KMS-11 (cell line): ENCODE results near the gene GATA2.

Source experiments
- H2AFZ ChIP-seq: fragments of 200-600 bp; sonication (generic); 2 replicates; pipeline ENCODE4 v1.6.1; 2016; ENCODE audit warnings: antibody characterized with exemption, mixed run types, low read depth
- H3K27ac ChIP-seq: fragments of 200-600 bp; sonication (generic); 2 replicates; pipeline ENCODE4 v1.6.1; 2016; ENCODE audit warnings: mild to moderate bottlenecking, mixed run types
- H3K27me3 ChIP-seq: fragments of 200-600 bp; sonication (generic); 2 replicates; pipeline ENCODE4 v1.6.1; 2017; ENCODE audit warnings: mild to moderate bottlenecking, low read depth, mixed run types, moderate library complexity; ENCODE audit not compliant: insufficient read depth
- H3K36me3 ChIP-seq: fragments of 200-600 bp; sonication (generic); 2 replicates; pipeline ENCODE4 v1.6.1; 2017; ENCODE audit warnings: mild to moderate bottlenecking, mixed run types; ENCODE audit not compliant: insufficient read depth
- H3K4me1 ChIP-seq: fragments of 200-600 bp; sonication (generic); 2 replicates; pipeline ENCODE4 v1.6.1; 2016; ENCODE audit warnings: mild to moderate bottlenecking, low read depth, mixed run types; ENCODE audit not compliant: poor library complexity, severe bottlenecking
- H3K4me2 ChIP-seq: fragments of 200-600 bp; sonication (generic); 2 replicates; pipeline ENCODE4 v1.7.0; 2016; ENCODE audit warnings: mild to moderate bottlenecking, mixed run types
- H3K4me3 ChIP-seq: fragments of 200-600 bp; sonication (generic); IDR thresholded peaks from 2 replicates; pipeline ENCODE4 v1.6.1; 2017; ENCODE audit warnings: low read depth, low read length, mixed read lengths; ENCODE audit not compliant: insufficient read depth
- H3K79me2 ChIP-seq: fragments of 200-600 bp; sonication (generic); 2 replicates; pipeline ENCODE4 v1.6.1; 2016; ENCODE audit warnings: low read depth, mixed run types; ENCODE audit not compliant: insufficient read depth
- H3K9ac ChIP-seq: fragments of 200-600 bp; sonication (generic); 2 replicates; pipeline ENCODE4 v1.6.1; 2016; ENCODE audit warnings: mild to moderate bottlenecking, mixed run types
- H4K20me1 ChIP-seq: fragments of 200-600 bp; sonication (generic); 2 replicates; pipeline ENCODE4 v1.6.1; 2016; ENCODE audit warnings: mild to moderate bottlenecking, mixed run types; ENCODE audit not compliant: insufficient read depth
- TF ChIP-seq, protein P1 (sequence below): fragments of 200-600 bp; sonication (generic); conservative IDR thresholded peaks from 2 replicates; pipeline ENCODE4 v1.6.1; 2017; ENCODE audit warnings: low read depth, mild to moderate bottlenecking, antibody characterized with exemption, low read length, moderate library complexity, mixed read lengths

The GATA2 gene

DNA sequence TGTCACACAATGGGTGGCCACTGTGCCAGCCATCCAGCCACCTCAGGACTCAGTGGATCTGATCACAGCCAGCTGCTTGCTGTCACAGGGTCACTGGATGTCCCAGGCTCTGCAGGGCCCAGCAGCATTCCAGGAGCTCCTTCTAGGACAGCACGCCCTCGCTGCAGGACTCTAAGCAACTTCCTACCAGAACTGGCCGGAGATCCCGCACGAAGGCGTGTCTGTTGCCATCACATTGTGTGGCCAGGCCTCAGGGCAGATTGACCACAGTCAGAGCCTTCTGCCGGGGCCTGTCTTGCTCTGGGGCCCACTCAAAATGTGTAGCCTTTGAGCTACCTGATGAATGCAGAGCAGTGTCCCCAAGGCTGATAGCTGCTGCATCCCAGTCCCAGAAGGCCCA, 50.9 kb downstream of the GATA2 start:
- H2AFZ ChIP-seq = no peak overlapping the region
- H3K27ac ChIP-seq = no peak overlapping the region
- no peaks in the 10 kb centered on the region for H4K20me1 ChIP-seq
- no peak overlapping the region for H3K9ac ChIP-seq
- H3K79me2 ChIP-seq = no peaks in the 10 kb centered on the region
- TF ChIP-seq, protein P1, sequence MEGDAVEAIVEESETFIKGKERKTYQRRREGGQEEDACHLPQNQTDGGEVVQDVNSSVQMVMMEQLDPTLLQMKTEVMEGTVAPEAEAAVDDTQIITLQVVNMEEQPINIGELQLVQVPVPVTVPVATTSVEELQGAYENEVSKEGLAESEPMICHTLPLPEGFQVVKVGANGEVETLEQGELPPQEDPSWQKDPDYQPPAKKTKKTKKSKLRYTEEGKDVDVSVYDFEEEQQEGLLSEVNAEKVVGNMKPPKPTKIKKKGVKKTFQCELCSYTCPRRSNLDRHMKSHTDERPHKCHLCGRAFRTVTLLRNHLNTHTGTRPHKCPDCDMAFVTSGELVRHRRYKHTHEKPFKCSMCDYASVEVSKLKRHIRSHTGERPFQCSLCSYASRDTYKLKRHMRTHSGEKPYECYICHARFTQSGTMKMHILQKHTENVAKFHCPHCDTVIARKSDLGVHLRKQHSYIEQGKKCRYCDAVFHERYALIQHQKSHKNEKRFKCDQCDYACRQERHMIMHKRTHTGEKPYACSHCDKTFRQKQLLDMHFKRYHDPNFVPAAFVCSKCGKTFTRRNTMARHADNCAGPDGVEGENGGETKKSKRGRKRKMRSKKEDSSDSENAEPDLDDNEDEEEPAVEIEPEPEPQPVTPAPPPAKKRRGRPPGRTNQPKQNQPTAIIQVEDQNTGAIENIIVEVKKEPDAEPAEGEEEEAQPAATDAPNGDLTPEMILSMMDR = no peak
- H3K4me3 ChIP-seq = no peak overlapping the region
- peaks cover 23% of the 10 kb centered on the region for H3K27me3 ChIP-seq
- no peak overlapping the region for H3K4me2 ChIP-seq
- H3K36me3 ChIP-seq = no peaks in the 10 kb centered on the region
- peaks cover under 1% of the 10 kb centered on the region for H3K4me1 ChIP-seq

DNA sequence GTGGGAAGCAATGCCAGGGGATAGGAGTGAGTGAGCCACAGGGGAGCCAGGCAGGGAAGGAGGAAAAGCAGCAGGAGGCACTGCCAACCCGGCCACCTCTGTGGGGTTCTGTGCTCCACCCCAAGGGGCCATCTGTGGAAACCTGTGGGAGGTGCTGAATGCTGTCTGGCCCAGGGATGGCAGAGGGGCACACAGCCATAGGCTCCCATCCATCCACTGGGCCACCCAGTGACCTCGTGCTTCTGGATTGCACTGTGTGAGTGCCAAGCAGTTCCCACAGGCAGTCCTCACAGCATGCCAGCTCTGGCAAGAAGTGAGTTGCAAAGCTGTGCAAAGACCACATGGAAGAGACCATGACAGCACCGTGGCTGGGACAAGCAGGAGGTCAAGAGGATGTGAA, 53.8 kb downstream of the GATA2 start:
- TF ChIP-seq, protein P1 = no peak
- H3K27ac ChIP-seq = no peak overlapping the region
- no peaks in the 10 kb centered on the region for H4K20me1 ChIP-seq
- no peaks in the 10 kb centered on the region for H3K4me1 ChIP-seq
- H3K4me2 ChIP-seq = no peak overlapping the region
- peaks cover 27% of the 10 kb centered on the region for H3K27me3 ChIP-seq
- H2AFZ ChIP-seq = no peak overlapping the region
- no peak overlapping the region for H3K9ac ChIP-seq
- H3K36me3 ChIP-seq = no peaks in the 10 kb centered on the region
- H3K4me3 ChIP-seq = no peak overlapping the region
- H3K79me2 ChIP-seq = no peaks in the 10 kb centered on the region

DNA sequence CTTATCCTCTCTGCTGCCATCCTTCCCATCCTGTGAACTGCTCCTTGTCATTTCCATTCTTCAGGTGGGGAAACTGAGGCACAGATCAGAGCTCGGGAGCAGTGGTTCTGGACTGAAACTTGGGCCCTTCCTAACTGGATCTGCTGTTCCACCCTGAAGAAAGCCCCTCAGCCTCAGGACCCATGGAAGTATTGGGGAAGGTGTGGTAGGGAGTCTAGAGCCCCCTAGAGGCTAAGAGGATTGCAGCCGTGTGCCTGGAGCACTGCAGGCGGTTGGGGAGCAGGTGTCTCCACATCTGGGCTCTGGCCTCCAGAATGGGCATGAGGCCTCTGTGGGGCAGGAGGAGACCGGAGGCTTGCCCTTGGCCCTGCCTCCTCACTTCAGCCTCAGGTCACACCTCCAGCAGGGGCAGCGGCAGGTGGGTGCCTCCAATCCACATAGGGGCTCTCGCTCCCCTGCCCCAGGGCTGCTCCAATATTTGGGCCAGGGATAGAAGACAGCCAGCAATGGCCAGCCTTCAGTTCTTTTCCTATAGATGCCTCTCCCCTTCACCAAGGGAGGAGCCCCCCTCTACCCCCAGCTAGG, 54.4 kb downstream of the GATA2 start:
- H3K4me2 ChIP-seq = no peak overlapping the region
- H4K20me1 ChIP-seq = no peaks in the 10 kb centered on the region
- H3K27me3 ChIP-seq = peaks cover 27% of the 10 kb centered on the region
- no peaks in the 10 kb centered on the region for H3K36me3 ChIP-seq
- no peak overlapping the region for H2AFZ ChIP-seq
- TF ChIP-seq, protein P1 = peak; percentile 65
- H3K9ac ChIP-seq = no peak overlapping the region
- H3K79me2 ChIP-seq = no peaks in the 10 kb centered on the region
- H3K4me3 ChIP-seq = no peak overlapping the region
- no peaks in the 10 kb centered on the region for H3K4me1 ChIP-seq
- no peak overlapping the region for H3K27ac ChIP-seq

DNA sequence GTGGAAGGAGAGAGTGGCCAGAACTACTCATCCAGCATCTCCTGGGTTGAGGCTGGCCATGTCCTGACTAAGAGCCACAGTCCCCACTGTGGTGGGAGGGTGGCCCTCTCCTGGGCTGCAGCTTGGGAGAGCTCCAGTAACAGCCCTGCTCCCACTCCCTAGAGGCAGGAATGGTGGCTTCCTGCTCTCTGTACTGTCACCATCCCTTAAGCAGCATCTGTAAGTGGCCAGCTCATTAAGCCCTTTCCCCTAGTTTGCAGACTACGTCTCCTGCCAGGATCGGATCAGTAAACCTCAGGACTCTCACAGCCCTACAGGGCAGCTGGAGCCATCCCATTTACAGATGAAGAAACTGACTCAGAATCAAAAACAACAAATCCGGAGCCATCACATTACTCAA, 56.8 kb downstream of the GATA2 start:
- TF ChIP-seq, protein P1 = no peak
- Histone ChIP-seq H3K27me3 (peaks cover 28% of the 10 kb centered on the region; the same call in 1 of the 2 replicates), H2AFZ (no peak overlapping the region), H3K36me3 (no peaks in the 10 kb centered on the region), H3K4me1 (no peaks in the 10 kb centered on the region), H3K79me2 (no peaks in the 10 kb centered on the region), H3K4me2 (no peak overlapping the region), H3K27ac (no peak overlapping the region), H4K20me1 (no peaks in the 10 kb centered on the region), H3K4me3 (no peak overlapping the region), H3K9ac (no peak overlapping the region)
